OCI-LY3 (cell line): ENCODE results near the gene JARID2.

Experiments
- EZH2phosphoT487 ChIP-seq: fragments of 200-600 bp; shearing (Covaris generic); IDR thresholded peaks from 2 replicates; pipeline ENCODE4 v1.6.1; 2018; ENCODE audit warnings: antibody characterized with exemption, mixed run types, low read depth
- TF ChIP-seq, protein P1 (sequence below): fragments of 200-600, 300-600 bp; sonication (generic); IDR thresholded peaks from 2 replicates; pipeline ENCODE4 v1.5.1; 2014; ENCODE audit warnings: antibody characterized with exemption, low read length, low read depth

DNA sequence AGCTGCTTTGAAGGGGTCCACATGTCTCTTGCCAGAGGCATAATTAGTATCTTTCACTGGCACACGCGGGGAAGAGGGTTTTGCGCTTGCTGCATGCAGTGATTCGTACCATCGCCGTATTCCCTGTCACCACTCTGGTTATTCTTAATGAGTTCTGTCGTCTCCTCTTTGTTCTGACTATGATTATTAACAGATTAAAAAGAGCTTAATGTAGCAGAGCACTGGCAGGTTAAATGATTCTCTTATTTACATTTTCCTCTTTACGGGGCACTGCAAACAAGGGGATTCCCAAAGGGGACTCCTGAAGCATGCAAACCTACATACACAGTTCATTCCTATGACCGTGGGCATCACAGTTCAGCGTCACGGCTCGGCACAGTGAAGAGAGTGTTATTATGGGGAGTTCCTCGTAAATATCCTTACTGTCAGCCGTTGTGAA is 212.2 kb downstream of the JARID2 start:
- TF ChIP-seq, protein P1, sequence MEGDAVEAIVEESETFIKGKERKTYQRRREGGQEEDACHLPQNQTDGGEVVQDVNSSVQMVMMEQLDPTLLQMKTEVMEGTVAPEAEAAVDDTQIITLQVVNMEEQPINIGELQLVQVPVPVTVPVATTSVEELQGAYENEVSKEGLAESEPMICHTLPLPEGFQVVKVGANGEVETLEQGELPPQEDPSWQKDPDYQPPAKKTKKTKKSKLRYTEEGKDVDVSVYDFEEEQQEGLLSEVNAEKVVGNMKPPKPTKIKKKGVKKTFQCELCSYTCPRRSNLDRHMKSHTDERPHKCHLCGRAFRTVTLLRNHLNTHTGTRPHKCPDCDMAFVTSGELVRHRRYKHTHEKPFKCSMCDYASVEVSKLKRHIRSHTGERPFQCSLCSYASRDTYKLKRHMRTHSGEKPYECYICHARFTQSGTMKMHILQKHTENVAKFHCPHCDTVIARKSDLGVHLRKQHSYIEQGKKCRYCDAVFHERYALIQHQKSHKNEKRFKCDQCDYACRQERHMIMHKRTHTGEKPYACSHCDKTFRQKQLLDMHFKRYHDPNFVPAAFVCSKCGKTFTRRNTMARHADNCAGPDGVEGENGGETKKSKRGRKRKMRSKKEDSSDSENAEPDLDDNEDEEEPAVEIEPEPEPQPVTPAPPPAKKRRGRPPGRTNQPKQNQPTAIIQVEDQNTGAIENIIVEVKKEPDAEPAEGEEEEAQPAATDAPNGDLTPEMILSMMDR = no peak
- no peak for TF ChIP-seq EZH2phosphoT487
